Adrenal gland (tissue), 12 donors: ENCODE measurements around the gene PBRM1. TPM values are rescaled to one million over a fixed set of nuclear protein-coding genes. Genes with fewer than 3 reads are reported as not detected.

Experiments used
- DNase-seq, 7 donors: peaks; one replicate each; pipeline ENCODE4 v3.0.0-alpha.2; 2019 to 2020
- H3K27ac ChIP-seq, 5 donors: fragments of 200-600 bp; sonication (generic) in 4 of 5; 1 replicate in 3 of 5; 2 replicates in 2 of 5; pipeline versions ENCODE4 v1.5.1 to v1.8.0; 2016 to 2020; ENCODE audit warnings: mild to moderate bottlenecking in 1 of 5
- H3K27me3 ChIP-seq: fragments of 200-600 bp; 2 replicates; pipeline ENCODE4 v1.8.0; 2021
- H3K36me3 ChIP-seq, 2 donors: fragments of 200-600 bp; replicated peaks in 1 of 2; 1 replicate in 1 of 2; 2 replicates in 1 of 2; pipeline versions ENCODE4 v1.5.1 to v1.8.0; 2018 to 2022
- H3K4me1 ChIP-seq, 2 donors: fragments of 200-600 bp; replicated peaks in 1 of 2; 1 replicate in 1 of 2; 2 replicates in 1 of 2; pipeline versions ENCODE4 v1.5.1 to v1.8.0; 2018 to 2021
- H3K4me3 ChIP-seq, 4 donors: fragments of 200-600 bp; sonication (generic) in 3 of 4; one replicate each; pipeline ENCODE4 v1.5.1; 2016 to 2018
- H3K9me3 ChIP-seq, 3 donors: fragments of 200-600 bp; sonication (generic) in 1 of 3; replicated peaks in 1 of 3; 1 replicate in 2 of 3; 2 replicates in 1 of 3; pipeline versions ENCODE4 v1.5.1 to v1.8.0; 2016 to 2021
- POLR2A ChIP-seq, 2 donors: fragments of 450-650 bp; IDR thresholded peaks; one replicate each; pipeline ENCODE4 v1.6.1; 2017; ENCODE audit warnings: antibody characterized with exemption in 2 of 2, mild to moderate bottlenecking in 2 of 2, moderate library complexity in 1 of 2
- WGBS, 4 donors: extraction: QIAGEN DNeasy Blood & Tissue Kit in 2 of 4; methylation state at CpG; one replicate each; pipeline versions ENCODE4 v1.1.5 to v1.1.7; 2013 to 2017; 5-methylcytosine and 5-hydroxymethylcytosine counted together
- intact Hi-C, 2 donors: fragments of 100-400 bp; cut with DNase I; formaldehyde crosslinking; loops; one replicate each; pipeline versions ENCODE4 v1.14.1 to v1.15.0; 2022 to 2023
- polyA plus RNA-seq, 3 donors: library from polyadenylated mRNA; stranded (reverse); fragments of 200-250 nt in 2 of 3; fragments of 350-450 nt in 1 of 3; fragmentation: Illumina TruSeq in 1 of 3; extraction: RNeasy Lipid Tissue Mini Kit (QIAGEN cat#74804) in 1 of 3; gene quantifications; one replicate each; pipeline ENCODE4 v1.2.3, GENCODE V29; 2013 to 2014
- total RNA-seq, 9 donors: library from RNA; depleted of rRNA in 4 of 9; stranded (reverse); fragments of >200 nt in 4 of 9; fragments of 120-200 nt in 1 of 9; fragmentation: NEBNext Ultra II Directional in 1 of 9; extraction: Animal tissue kit (Norgen Biotek cat#: 25700) in 1 of 9; gene quantifications; one replicate each; pipeline versions ENCODE4 v1.1.0 to v1.2.4, GENCODE V29; 2013 to 2023
- TF ChIP-seq, protein P1 (sequence below), 6 experiments: fragments of 450-650 bp in 4 of 6; fragments of 200-600 bp in 2 of 6; sonication (generic) in 1 of 6; IDR thresholded peaks; 1 replicate in 5 of 6; 2 replicates in 1 of 6; pipeline versions ENCODE4 v1.5.1 to v1.8.0; 2016 to 2021; ENCODE audit warnings: antibody characterized with exemption in 6 of 6, mild to moderate bottlenecking in 2 of 6, moderate library complexity in 1 of 6
- donor health status: healthy with polysubstance abuse.
- donor health status: Bipolar disorder and iron deficiency.
- donor health status: DM: yes; HTN: yes; CAD: no.
- donor health status: DM: no; HTN: no; CAD: no.
- donor health status: DM: no; HTN: no; CAD: no.
- donor health status: DM: yes; HTN: yes; CAD: no.

Gene PBRM1
- total and polyA plus RNA-seq, 12 donors = 4.2 to 108 (median 47.5) TPM

DNA sequence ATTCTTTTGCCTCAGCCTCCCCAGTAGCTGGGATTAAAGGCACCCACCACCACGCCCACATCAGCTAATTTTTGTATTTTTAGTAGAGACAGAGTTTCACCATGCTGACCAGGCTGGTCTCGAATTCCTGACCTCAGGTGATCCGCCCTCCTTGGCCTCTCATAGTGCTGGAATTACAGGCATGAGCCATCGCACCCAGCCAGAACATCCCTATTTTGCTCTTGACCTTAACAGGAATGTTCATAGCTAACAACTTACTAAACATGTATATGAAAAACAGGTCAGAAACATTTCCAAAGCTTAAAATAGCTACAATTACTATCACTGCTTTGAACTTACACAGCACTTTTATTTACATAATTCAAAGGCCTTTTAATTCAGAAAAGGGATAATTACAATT lies 115.6 kb downstream of the PBRM1 start:
- Histone ChIP-seq H3K36me3 (peaks cover 0 to 8% of the 10 kb centered on the region in 2 donors), H3K27ac (no peak overlapping the region), H3K27me3 (no peaks in the 10 kb centered on the region), H3K4me1 (peaks cover 8 to 12% of the 10 kb centered on the region in 2 donors), H3K4me3 (no peak overlapping the region), H3K9me3 (no peaks in the 10 kb centered on the region)
- no peak for DNase-seq
- intact Hi-C loops = no loop called here
- no peak for TF ChIP-seq POLR2A (IDR thresholded peaks at IDR 0.05)
- TF ChIP-seq, protein P1, sequence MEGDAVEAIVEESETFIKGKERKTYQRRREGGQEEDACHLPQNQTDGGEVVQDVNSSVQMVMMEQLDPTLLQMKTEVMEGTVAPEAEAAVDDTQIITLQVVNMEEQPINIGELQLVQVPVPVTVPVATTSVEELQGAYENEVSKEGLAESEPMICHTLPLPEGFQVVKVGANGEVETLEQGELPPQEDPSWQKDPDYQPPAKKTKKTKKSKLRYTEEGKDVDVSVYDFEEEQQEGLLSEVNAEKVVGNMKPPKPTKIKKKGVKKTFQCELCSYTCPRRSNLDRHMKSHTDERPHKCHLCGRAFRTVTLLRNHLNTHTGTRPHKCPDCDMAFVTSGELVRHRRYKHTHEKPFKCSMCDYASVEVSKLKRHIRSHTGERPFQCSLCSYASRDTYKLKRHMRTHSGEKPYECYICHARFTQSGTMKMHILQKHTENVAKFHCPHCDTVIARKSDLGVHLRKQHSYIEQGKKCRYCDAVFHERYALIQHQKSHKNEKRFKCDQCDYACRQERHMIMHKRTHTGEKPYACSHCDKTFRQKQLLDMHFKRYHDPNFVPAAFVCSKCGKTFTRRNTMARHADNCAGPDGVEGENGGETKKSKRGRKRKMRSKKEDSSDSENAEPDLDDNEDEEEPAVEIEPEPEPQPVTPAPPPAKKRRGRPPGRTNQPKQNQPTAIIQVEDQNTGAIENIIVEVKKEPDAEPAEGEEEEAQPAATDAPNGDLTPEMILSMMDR (IDR thresholded peaks at IDR 0.05) = no peak
- WGBS, 4 donors = 72 to 78% (median 78%) methylated on average over 4 of the region's 4 CpGs

DNA sequence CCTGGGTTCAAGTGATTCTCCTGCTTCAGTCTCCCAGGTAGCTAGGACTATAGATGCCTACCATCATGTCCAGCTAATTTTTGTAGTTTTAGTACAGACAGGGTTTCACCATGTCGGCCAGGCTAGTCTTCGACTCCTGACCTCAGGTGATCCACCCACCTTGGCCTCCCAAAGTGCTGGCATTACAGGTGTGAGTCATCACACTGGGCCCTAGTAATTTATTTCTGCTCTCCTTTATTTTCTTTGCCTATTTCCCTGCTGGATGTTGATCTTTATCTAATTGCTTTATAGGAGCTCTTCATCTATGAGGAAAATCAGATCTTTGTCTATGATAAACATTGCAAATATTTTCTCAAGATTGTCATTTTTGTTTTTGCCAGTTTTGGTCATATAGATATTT lies 117.6 kb downstream of the PBRM1 start:
- peaks cover 0 to 15% of the 10 kb centered on the region in 2 donors for H3K36me3 ChIP-seq
- no peaks in the 10 kb centered on the region for H3K27me3 ChIP-seq
- no peak overlapping the region for H3K4me3 ChIP-seq
- H3K27ac ChIP-seq = no peak overlapping the region
- H3K4me1 ChIP-seq = peaks cover 0 to 10% of the 10 kb centered on the region in 2 donors
- intact Hi-C loops = no loop called here
- WGBS, 4 donors = 47 to 71% (median 57%) methylated on average over 2 of the region's 2 CpGs
- no peak for TF ChIP-seq POLR2A (IDR thresholded peaks at IDR 0.05)
- TF ChIP-seq, protein P1 (IDR thresholded peaks at IDR 0.05) = no peak
- H3K9me3 ChIP-seq = no peaks in the 10 kb centered on the region
- no peak for DNase-seq

DNA sequence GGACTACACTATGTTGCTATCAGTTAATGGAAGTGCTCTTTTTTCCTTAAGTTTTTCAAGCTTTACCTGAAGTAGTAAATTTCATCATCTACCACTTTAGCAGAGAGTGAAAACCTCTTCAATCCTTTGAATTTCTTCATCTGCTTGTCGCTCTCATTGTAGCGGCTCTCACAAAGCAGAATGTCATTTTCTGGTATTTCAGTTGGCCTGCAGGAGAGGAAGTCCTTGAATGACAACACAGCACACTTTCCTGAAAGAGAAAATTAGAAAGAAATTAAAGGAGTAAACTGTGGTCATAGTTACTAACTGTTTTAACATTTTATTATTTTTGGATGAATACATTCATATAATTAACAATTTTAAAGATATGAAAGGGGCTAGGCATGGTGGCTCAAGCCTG lies 121.7 kb downstream of the PBRM1 start:
- TF ChIP-seq, protein P1 (IDR thresholded peaks at IDR 0.05) = no peak
- no peak overlapping the region for H3K4me3 ChIP-seq
- H3K36me3 ChIP-seq = peaks cover 0 to 40% of the 10 kb centered on the region in 2 donors
- H3K27ac ChIP-seq = peak overlapping the region in 1 of 5 donors; percentile 29
- 43 to 47% (median 44%) methylated on average over 2 of the region's 2 CpGs for WGBS, 4 donors
- intact Hi-C loops = no loop called here
- peaks cover 0 to 16% of the 10 kb centered on the region in 2 donors for H3K4me1 ChIP-seq
- H3K9me3 ChIP-seq = no peaks in the 10 kb centered on the region
- no peaks in the 10 kb centered on the region for H3K27me3 ChIP-seq
- DNase-seq = no peak

DNA sequence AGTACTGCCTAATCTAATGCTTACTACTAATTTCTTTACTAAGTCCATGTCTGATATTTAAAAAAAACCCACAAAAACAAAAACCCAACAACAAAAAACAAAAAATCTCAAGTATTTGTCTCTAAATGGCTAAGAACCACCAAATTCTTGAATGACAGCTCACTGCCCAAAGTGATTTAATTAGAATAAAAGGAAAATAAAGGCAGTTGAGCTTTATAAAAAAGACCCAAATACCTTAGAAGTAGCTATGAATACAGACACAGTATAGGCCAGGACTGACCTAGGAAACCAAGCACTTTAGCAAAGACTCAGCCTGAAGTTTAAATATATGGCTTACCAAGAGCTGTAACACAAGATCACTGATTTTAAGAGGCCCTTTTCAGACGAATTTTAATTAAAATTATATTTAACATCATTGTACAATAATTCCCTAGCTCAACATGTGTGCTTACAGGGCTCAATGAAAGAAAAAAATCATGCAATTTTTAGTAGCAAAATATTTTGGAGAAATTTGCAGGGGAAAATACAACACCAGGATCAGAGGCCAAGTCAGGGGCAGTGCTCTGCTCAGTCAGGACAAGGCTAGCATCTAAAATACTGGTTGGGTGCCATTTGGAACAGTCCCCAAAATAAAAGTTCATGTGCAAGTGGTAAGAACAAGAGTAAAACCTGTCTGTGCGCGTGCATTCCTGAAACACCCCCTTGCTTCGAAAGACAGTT lies 124.5 kb downstream of the PBRM1 start:
- peak overlapping the region in 1 of 5 donors; percentile 8 for H3K27ac ChIP-seq
- H3K27me3 ChIP-seq = no peaks in the 10 kb centered on the region
- no peaks in the 10 kb centered on the region for H3K9me3 ChIP-seq
- 67 to 81% (median 76%) methylated on average over 4 of the region's 4 CpGs for WGBS, 4 donors
- DNase-seq = no peak
- no peak overlapping the region for H3K4me3 ChIP-seq
- H3K4me1 ChIP-seq = peaks cover 16 to 36% of the 10 kb centered on the region in 2 donors
- TF ChIP-seq, protein P1 (IDR thresholded peaks at IDR 0.05) = no peak
- intact Hi-C loops = no loop called here
- peaks cover 0 to 50% of the 10 kb centered on the region in 2 donors for H3K36me3 ChIP-seq
